K562 (cell line): Measurements from ENCODE around the gene NECTIN1. TPM values are rescaled to one million over a fixed set of nuclear protein-coding genes. Genes with fewer than 3 reads are reported as not detected.

Experiments used
- CEBPB ChIP-seq: fragments of 450-650 bp; IDR thresholded peaks from 2 replicates; pipeline ENCODE4 v1.6.1; 2016; ENCODE audit warnings: missing genetic modification characterization, missing compliant biosample characterization
- ELF1 ChIP-seq: fragments of 200-800 bp; sonication (Bioruptor generic); IDR thresholded peaks from 2 replicates; pipeline ENCODE4 v1.6.1; 2016; ENCODE audit warnings: missing genetic modification characterization, missing compliant biosample characterization
- ETV1 ChIP-seq: fragments of 450-650 bp; conservative IDR thresholded peaks from 2 replicates; pipeline ENCODE4 v1.6.1; 2016; ENCODE audit warnings: missing genetic modification characterization, control low read depth, low read depth, missing compliant biosample characterization
- GABPB2 ChIP-seq: fragments of 250-450 bp; sonication (Bioruptor Pico); conservative IDR thresholded peaks from 2 replicates; pipeline ENCODE4 v1.5.1; 2021; ENCODE audit warnings: mild to moderate bottlenecking
- ILK ChIP-seq: fragments of 450-650 bp; IDR thresholded peaks from 2 replicates; pipeline ENCODE4 v1.6.1; 2016; ENCODE audit warnings: missing genetic modification characterization, low read depth, mild to moderate bottlenecking, missing compliant biosample characterization, moderate library complexity, borderline replicate concordance
- KDM1A ChIP-seq, 2 experiments: fragments of 450-650 bp; IDR thresholded peaks; 2 replicates each; pipeline ENCODE4 v1.6.1; 2016; ENCODE audit warnings: mild to moderate bottlenecking in 2 of 2
- KLF16 ChIP-seq: IDR thresholded peaks from 2 replicates; pipeline ENCODE4 v1.6.1; 2016; ENCODE audit warnings: antibody characterized with exemption
- MAX ChIP-seq: sonication (generic); formaldehyde crosslinking; IDR thresholded peaks from 2 replicates; pipeline ENCODE4 v1.9.0; 2022; ENCODE audit warnings: mild to moderate bottlenecking, missing genetic modification reagents
- MBD1 ChIP-seq: fragments of 250-450 bp; sonication (Bioruptor Pico); IDR thresholded peaks from 2 replicates; pipeline ENCODE4 v1.8.0; 2022; ENCODE audit warnings: inconsistent platforms
- NCOR1 ChIP-seq: fragments of 450-650 bp; IDR thresholded peaks from 2 replicates; pipeline ENCODE4 v1.6.1; 2016; ENCODE audit warnings: mild to moderate bottlenecking, moderate library complexity
- NR2C1 ChIP-seq, 2 experiments: fragments of 450-650 bp; IDR thresholded peaks; 2 replicates each; pipeline ENCODE4 v1.6.1; 2017; ENCODE audit warnings: mild to moderate bottlenecking in 2 of 2, antibody characterized with exemption in 1 of 2, inconsistent platforms in 1 of 2, missing compliant biosample characterization in 1 of 2, missing genetic modification characterization in 1 of 2
- NR2C2 ChIP-seq, 2 experiments: fragments of 200-800 bp in 1 of 2; sonication (Bioruptor generic) in 1 of 2; sonication (generic) in 1 of 2; formaldehyde crosslinking in 1 of 2; IDR thresholded peaks; 2 replicates each; pipeline versions ENCODE4 v1.6.1 to v1.8.0; 2016 to 2022; ENCODE audit warnings: mild to moderate bottlenecking in 1 of 2, missing compliant biosample characterization in 1 of 2, missing genetic modification characterization in 1 of 2, missing genetic modification reagents in 1 of 2
- PREB ChIP-seq: sonication (generic); formaldehyde crosslinking; IDR thresholded peaks from 2 replicates; pipeline ENCODE4 v1.8.1; 2023; ENCODE audit warnings: mild to moderate bottlenecking, missing genetic modification reagents
- RBM39 ChIP-seq: fragments of 200-400 bp; formaldehyde crosslinking; optimal IDR thresholded peaks from 2 replicates; pipeline ENCODE3; 2018; ENCODE audit warnings: low read depth, low read length
- SMAD3 ChIP-seq: fragments of 450-650 bp; formaldehyde crosslinking; conservative IDR thresholded peaks from 2 replicates; pipeline ENCODE4 v1.4.0; 2020; ENCODE audit warnings: mild to moderate bottlenecking
- TFE3 ChIP-seq: fragments of 450-650 bp; formaldehyde crosslinking; IDR thresholded peaks from 2 replicates; pipeline ENCODE4 v1.4.0; 2020; ENCODE audit warnings: mild to moderate bottlenecking, mixed read lengths
- USF1 ChIP-seq: sonication (generic); formaldehyde crosslinking; IDR thresholded peaks from 2 replicates; pipeline ENCODE4 v1.9.0; 2022; ENCODE audit warnings: mild to moderate bottlenecking, missing genetic modification reagents
- ZBTB17 ChIP-seq: fragments of 450-650 bp; formaldehyde crosslinking; IDR thresholded peaks from 2 replicates; pipeline ENCODE4 v1.4.0; 2020; ENCODE audit warnings: mild to moderate bottlenecking
- ZNF212 ChIP-seq: fragments of 450-650 bp; formaldehyde crosslinking; IDR thresholded peaks from 2 replicates; pipeline ENCODE4 v1.4.0; 2020; ENCODE audit warnings: mild to moderate bottlenecking
- ZNF217 ChIP-seq: sonication (generic); formaldehyde crosslinking; IDR thresholded peaks from 2 replicates; pipeline ENCODE4 v1.8.0; 2022; ENCODE audit warnings: mild to moderate bottlenecking, missing genetic modification reagents
- ZNF324 ChIP-seq: fragments of 250-450 bp; sonication (Bioruptor Pico); IDR thresholded peaks from 2 replicates; pipeline ENCODE4 v1.4.0; 2020; ENCODE audit warnings: mild to moderate bottlenecking
- ZNF384 ChIP-seq: IDR thresholded peaks from 2 replicates; pipeline ENCODE4 v1.6.1; 2012; ENCODE audit warnings: low read depth, low read length, improper control_type of control experiment
- ZNF561 ChIP-seq: fragments of 450-650 bp; formaldehyde crosslinking; conservative IDR thresholded peaks from 2 replicates; pipeline ENCODE4 v1.4.0; 2020; ENCODE audit warnings: mild to moderate bottlenecking, moderate library complexity
- ZNF75A ChIP-seq: fragments of 450-650 bp; formaldehyde crosslinking; IDR thresholded peaks from 2 replicates; pipeline ENCODE4 v1.4.0; 2020; ENCODE audit warnings: mild to moderate bottlenecking
- polyA plus RNA-seq, 8 experiments: library from polyadenylated mRNA; depleted of rRNA in 4 of 8; stranded (reverse) in 5 of 8; unstranded in 3 of 8; fragments of >200 nt; fragmentation: Nextera tagmentation in 2 of 8; fragmentation: Illumina TruSeq in 1 of 8; extraction: Ambion mirVana in 2 of 8; extraction: Trizol in 1 of 8; gene quantifications; 2 replicates each; pipeline versions ENCODE4 v1.2.1 to v1.2.3, GENCODE V29; 2011 to 2014; ENCODE audit warnings: inconsistent platforms in 1 of 8, missing spikeins in 1 of 8
- total RNA-seq, 7 experiments: library from RNA; depleted of rRNA in 6 of 7; stranded (reverse); fragments of >200 nt in 6 of 7; fragmentation: Illumina TruSeq in 2 of 7; extraction: Trizol in 2 of 7; gene quantifications; 2 replicates each; pipeline versions ENCODE4 v1.2.1 to v1.2.3, GENCODE V29; 2011 to 2021; ENCODE audit warnings: low replicate concordance in 1 of 7

The NECTIN1 gene
- total and polyA plus RNA-seq, 9 of the 15 experiments (the other 6 are each of a cell fraction or from before 2014, with no cell fraction given), result 0.09 to 0.53 (median 0.23) TPM; not detected in 2

- TF ChIP-seq TFE3 (CRISPR knock-in tag), result no peak
- no peak for TF ChIP-seq RBM39
- TF ChIP-seq ZNF217 (CRISPR knock-in tag), result no peak
- no peak for TF ChIP-seq MAX (CRISPR knock-in tag)
- TF ChIP-seq ELF1 (tag), result no peak
- no peak for TF ChIP-seq NR2C2 (CRISPR knock-in tag; IDR thresholded peaks at IDR 0.05)
- TF ChIP-seq NR2C2 (tag; IDR thresholded peaks at IDR 0.05), result 0 out of 2 replicates have a peak, but pooled peaks have one; percentile 34
- TF ChIP-seq ETV1, result no peak
- TF ChIP-seq ZNF324 (CRISPR knock-in tag), result no peak
- TF ChIP-seq MBD1 (CRISPR knock-in tag), result no peak
- no peak for TF ChIP-seq ZNF75A (CRISPR knock-in tag)
- no peak for TF ChIP-seq ZBTB17 (CRISPR knock-in tag)
- no peak for TF ChIP-seq PREB
- no peak for TF ChIP-seq GABPB2
- no peak for TF ChIP-seq CEBPB (tag)
- no peak for TF ChIP-seq ZNF561
- TF ChIP-seq SMAD3 (CRISPR knock-in tag), result no peak
- TF ChIP-seq KDM1A (IDR thresholded peaks at IDR 0.05), result peak; percentile 68 to 83; a peak in 3 of 4 replicates
- TF ChIP-seq NR2C1 (IDR thresholded peaks at IDR 0.05), result no peak
- peak; percentile 83 for TF ChIP-seq NR2C1 (tag; IDR thresholded peaks at IDR 0.05)
- no peak for TF ChIP-seq ILK (tag)
- TF ChIP-seq KLF16, result 0 out of 2 replicates have a peak, but pooled peaks have one; percentile 19
- TF ChIP-seq ZNF384, result no peak
- 0 out of 2 replicates have a peak, but pooled peaks have one; percentile 9 for TF ChIP-seq NCOR1
- TF ChIP-seq USF1 (CRISPR knock-in tag), result no peak
- no peak for TF ChIP-seq ZNF212 (CRISPR knock-in tag)
Measured at GRCh38 chr11:119704849-119705248, 24.2 kb downstream of the NECTIN1 start (continued).
